Measurements from ENCODE around the gene GRID1.

Gene GRID1

GRCh38 chr10:86327954-86328725, 38.5 kb downstream of the GRID1 start:
- Histone ChIP-seq H3K4me3 (no peak overlapping the region), H3K27me3 (ENCODE audit: low read depth) (no peaks in the 10 kb centered on the region), H3K36me3 (replicated peaks) (no peaks in the 10 kb centered on the region), H3K4me1 (no peaks in the 10 kb centered on the region), H3K9me3 (no peaks in the 10 kb centered on the region)
- no peak for DNase-seq (ENCODE audit: low spot score in 2 of 2)
- in situ Hi-C loops (cut with MboI; ENCODE audit: low sequenced_read_pairs): no loop called here

GRCh38 chr10:86325158-86325557, 41.4 kb downstream of the GRID1 start:
- in situ Hi-C loops (cut with MboI; ENCODE audit: low sequenced_read_pairs): no loop called here
- Histone ChIP-seq H3K4me1 (no peaks in the 10 kb centered on the region), H3K27me3 (ENCODE audit: low read depth) (no peaks in the 10 kb centered on the region), H3K36me3 (replicated peaks) (no peaks in the 10 kb centered on the region), H3K4me3 (no peak overlapping the region), H3K9me3 (no peaks in the 10 kb centered on the region)
- DNase-seq (ENCODE audit: low spot score in 2 of 2): no peak

- H3K4me1 ChIP-seq: no peaks in the 10 kb centered on the region
- H3K4me3 ChIP-seq: no peak overlapping the region
- no peaks in the 10 kb centered on the region for H3K27me3 ChIP-seq (ENCODE audit: low read depth)
- no peaks in the 10 kb centered on the region for H3K36me3 ChIP-seq (replicated peaks)
- no peaks in the 10 kb centered on the region for H3K9me3 ChIP-seq
- DNase-seq (ENCODE audit: low spot score in 2 of 2): no peak
- in situ Hi-C loops (cut with MboI; ENCODE audit: low sequenced_read_pairs): no loop called here
Measured at GRCh38 chr10:86321568-86321967, 45.0 kb downstream of the GRID1 start.

- no peaks in the 10 kb centered on the region for H3K27me3 ChIP-seq (ENCODE audit: low read depth)
- H3K36me3 ChIP-seq (replicated peaks): no peaks in the 10 kb centered on the region
- no peaks in the 10 kb centered on the region for H3K9me3 ChIP-seq
- DNase-seq (ENCODE audit: low spot score in 2 of 2): no peak
- in situ Hi-C loops (cut with MboI; ENCODE audit: low sequenced_read_pairs): no loop called here
- H3K4me1 ChIP-seq: no peaks in the 10 kb centered on the region
- no peak overlapping the region for H3K4me3 ChIP-seq
Measured at GRCh38 chr10:86319676-86320075, 46.9 kb downstream of the GRID1 start.

- in situ Hi-C loops (cut with MboI; ENCODE audit: low sequenced_read_pairs): no loop called here
Measured at GRCh38 chr10:86317949-86318725, 48.5 kb downstream of the GRID1 start.

GRCh38 chr10:86316990-86317389, 49.6 kb downstream of the GRID1 start:
- in situ Hi-C loops (cut with MboI; ENCODE audit: low sequenced_read_pairs): no loop called here
- H3K9me3 ChIP-seq: no peaks in the 10 kb centered on the region

More at GRCh38 chr10:86317949-86318725, 48.5 kb downstream of the GRID1 start:
- Histone ChIP-seq H3K4me3 (no peak overlapping the region), H3K27me3 (ENCODE audit: low read depth) (no peaks in the 10 kb centered on the region), H3K4me1 (no peaks in the 10 kb centered on the region), H3K9me3 (no peaks in the 10 kb centered on the region), H3K36me3 (replicated peaks) (no peaks in the 10 kb centered on the region)
- DNase-seq (ENCODE audit: low spot score in 2 of 2): no peak

GRCh38 chr10:86316274-86316835, 50.2 kb downstream of the GRID1 start:
- H3K36me3 ChIP-seq (replicated peaks): no peaks in the 10 kb centered on the region
- H3K4me1 ChIP-seq: no peaks in the 10 kb centered on the region
- no peaks in the 10 kb centered on the region for H3K27me3 ChIP-seq (ENCODE audit: low read depth)
- H3K9me3 ChIP-seq: no peaks in the 10 kb centered on the region
- in situ Hi-C loops (cut with MboI; ENCODE audit: low sequenced_read_pairs): no loop called here
- H3K4me3 ChIP-seq: no peak overlapping the region
- no peak for DNase-seq (ENCODE audit: low spot score in 2 of 2)

More at GRCh38 chr10:86316990-86317389, 49.6 kb downstream of the GRID1 start:
- Histone ChIP-seq H3K27me3 (ENCODE audit: low read depth) (no peaks in the 10 kb centered on the region), H3K4me1 (no peaks in the 10 kb centered on the region), H3K36me3 (replicated peaks) (no peaks in the 10 kb centered on the region), H3K4me3 (no peak overlapping the region)
- DNase-seq (ENCODE audit: low spot score in 2 of 2): no peak

GRCh38 chr10:86315549-86315942, 51.0 kb downstream of the GRID1 start:
- no peak for DNase-seq (ENCODE audit: low spot score in 2 of 2)
- in situ Hi-C loops (cut with MboI; ENCODE audit: low sequenced_read_pairs): no loop called here
- Histone ChIP-seq H3K4me1 (no peaks in the 10 kb centered on the region), H3K27me3 (ENCODE audit: low read depth) (no peaks in the 10 kb centered on the region), H3K36me3 (replicated peaks) (no peaks in the 10 kb centered on the region), H3K9me3 (no peaks in the 10 kb centered on the region), H3K4me3 (no peak overlapping the region)

GRCh38 chr10:86314616-86315548, 51.7 kb downstream of the GRID1 start:
- Histone ChIP-seq H3K27me3 (ENCODE audit: low read depth) (no peaks in the 10 kb centered on the region), H3K4me3 (no peak overlapping the region), H3K9me3 (no peaks in the 10 kb centered on the region), H3K4me1 (no peaks in the 10 kb centered on the region), H3K36me3 (replicated peaks) (no peaks in the 10 kb centered on the region)
- DNase-seq (ENCODE audit: low spot score in 2 of 2): no peak
- in situ Hi-C loops (cut with MboI; ENCODE audit: low sequenced_read_pairs): no loop called here

GRCh38 chr10:86313621-86314041, 53.0 kb downstream of the GRID1 start:
- H3K4me3 ChIP-seq: no peak overlapping the region
- in situ Hi-C loops (cut with MboI; ENCODE audit: low sequenced_read_pairs): no loop called here
- no peaks in the 10 kb centered on the region for H3K36me3 ChIP-seq (replicated peaks)
- H3K4me1 ChIP-seq: no peaks in the 10 kb centered on the region
- no peaks in the 10 kb centered on the region for H3K9me3 ChIP-seq
- DNase-seq (ENCODE audit: low spot score in 2 of 2): no peak
- no peaks in the 10 kb centered on the region for H3K27me3 ChIP-seq (ENCODE audit: low read depth)

GRCh38 chr10:86312701-86313270, 53.8 kb downstream of the GRID1 start:
- H3K4me1 ChIP-seq: no peaks in the 10 kb centered on the region
- H3K4me3 ChIP-seq: no peak overlapping the region
- no peaks in the 10 kb centered on the region for H3K27me3 ChIP-seq (ENCODE audit: low read depth)
- in situ Hi-C loops (cut with MboI; ENCODE audit: low sequenced_read_pairs): no loop called here
- H3K36me3 ChIP-seq (replicated peaks): no peaks in the 10 kb centered on the region
- DNase-seq (ENCODE audit: low spot score in 2 of 2): no peak
- no peaks in the 10 kb centered on the region for H3K9me3 ChIP-seq

- in situ Hi-C loops (cut with MboI; ENCODE audit: low sequenced_read_pairs): no loop called here
- DNase-seq (ENCODE audit: low spot score in 2 of 2): no peak
- Histone ChIP-seq H3K36me3 (replicated peaks) (no peaks in the 10 kb centered on the region), H3K4me1 (no peaks in the 10 kb centered on the region), H3K4me3 (no peak overlapping the region), H3K27me3 (ENCODE audit: low read depth) (no peaks in the 10 kb centered on the region), H3K9me3 (no peaks in the 10 kb centered on the region)
Measured at GRCh38 chr10:86311906-86312305, 54.7 kb downstream of the GRID1 start.

- Histone ChIP-seq H3K4me1 (no peaks in the 10 kb centered on the region), H3K27me3 (ENCODE audit: low read depth) (no peaks in the 10 kb centered on the region), H3K9me3 (no peaks in the 10 kb centered on the region), H3K4me3 (no peak overlapping the region), H3K36me3 (replicated peaks) (no peaks in the 10 kb centered on the region)
- in situ Hi-C loops (cut with MboI; ENCODE audit: low sequenced_read_pairs): no loop called here
- no peak for DNase-seq (ENCODE audit: low spot score in 2 of 2)
Measured at GRCh38 chr10:86311190-86311589, 55.4 kb downstream of the GRID1 start.
